Activated naive CD4-positive, alpha-beta T cell treated with anti-CD3 and anti-CD28 coated beads for 36 hours (primary cell): ENCODE results near the gene TMEM140. TPM values are rescaled to one million over a fixed set of nuclear protein-coding genes. Genes with fewer than 3 reads are reported as not detected.

Experiments
- CTCF ChIA-PET: fragments of 350-600 bp; sonication (Branson Sonifier 250); formaldehyde crosslinking; loops from one replicate; lab custom pipeline; 2021; ENCODE audit warnings: antibody characterized with exemption; lab: Charles Lee
- DNase-seq: peaks from one replicate; pipeline ENCODE4 v3.0.0-alpha.2; 2020
- H3K27ac Mint-ChIP-seq: one replicate; pipeline ENCODE4 v1.8.0; 2021; ENCODE audit warnings: mild to moderate bottlenecking, mixed read lengths
- H3K27me3 Mint-ChIP-seq: one replicate; pipeline ENCODE4 v1.8.0; 2021; ENCODE audit warnings: low read depth, mixed read lengths
- H3K36me3 Mint-ChIP-seq: one replicate; pipeline ENCODE4 v1.8.0; 2021; ENCODE audit warnings: low read depth, mixed read lengths
- H3K4me1 Mint-ChIP-seq: one replicate; pipeline ENCODE4 v1.8.0; 2021; ENCODE audit warnings: low read depth, mixed read lengths
- H3K4me3 Mint-ChIP-seq: one replicate; pipeline ENCODE4 v1.8.0; 2021; ENCODE audit warnings: mild to moderate bottlenecking, moderate library complexity, mixed read lengths
- H3K9me3 Mint-ChIP-seq: one replicate; pipeline ENCODE4 v1.8.0; 2021; ENCODE audit warnings: mixed read lengths
- intact Hi-C: fragments of 100-400 bp; cut with micrococcal nuclease; formaldehyde crosslinking; loops from one replicate; pipeline ENCODE4 v1.15.1; 2023
- total RNA-seq, 2 experiments: library from RNA; stranded (reverse); gene quantifications; one replicate each; pipeline ENCODE4 v1.2.3, GENCODE V29; 2021

Gene TMEM140
- total RNA-seq, 2 experiments from 2014 or later, result 8.1 to 9.2 TPM

DNA sequence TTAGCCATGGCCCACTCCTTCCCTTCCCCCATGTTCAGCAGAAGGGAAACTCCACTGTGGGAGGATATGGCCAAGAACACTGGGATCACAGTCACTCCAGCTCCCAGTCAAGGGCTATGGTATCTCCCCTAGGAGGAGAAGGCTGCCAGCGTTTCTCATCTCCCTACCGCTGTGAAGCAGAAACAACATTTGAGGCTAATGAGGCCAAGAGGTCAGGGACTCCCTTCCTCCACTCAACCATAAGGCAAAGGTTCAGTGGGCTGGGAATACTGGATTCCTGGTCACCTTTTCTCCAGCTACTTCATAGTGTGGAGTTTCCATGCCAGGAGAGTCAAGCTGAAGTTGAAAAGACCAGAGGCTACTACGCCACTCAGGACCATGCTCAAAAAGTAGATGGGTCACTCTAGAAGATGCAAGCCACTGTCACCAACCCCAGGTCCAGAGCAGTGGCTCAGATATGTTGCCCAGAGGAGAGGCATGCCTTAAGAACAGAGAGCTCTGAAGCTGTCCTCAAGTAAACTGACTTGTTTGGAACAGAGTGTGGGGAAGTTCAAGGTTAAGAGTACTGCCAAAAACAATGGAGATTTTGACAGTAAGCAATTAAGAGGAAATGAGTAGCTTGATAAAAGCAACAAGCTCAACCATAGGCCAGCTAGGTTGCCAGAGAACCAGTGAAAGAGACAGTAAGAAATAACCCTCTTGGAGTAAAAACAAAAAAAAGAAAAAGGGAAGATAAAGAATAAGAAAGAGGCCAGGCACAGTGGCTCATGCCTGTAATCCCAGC is 3.8 kb upstream of the TMEM140 start:
- CTCF ChIA-PET, result interaction anchor here (0.9 to 9.8 kb wide), 2 partner anchors 25 to 158 kb away, joined by 3 to 61 read pairs; partner anchors contain the start of genes AGBL3 and CYREN
- Mint-ChIP-seq H3K27me3 (no peaks in the 10 kb centered on the region), H3K4me3 (no peak overlapping the region), H3K27ac (no peak overlapping the region), H3K4me1 (peaks cover 24% of the 10 kb centered on the region), H3K36me3 (peaks cover 6% of the 10 kb centered on the region), H3K9me3 (peaks cover 4% of the 10 kb centered on the region)
- intact Hi-C loops, result no loop called here
- DNase-seq, result no peak

DNA sequence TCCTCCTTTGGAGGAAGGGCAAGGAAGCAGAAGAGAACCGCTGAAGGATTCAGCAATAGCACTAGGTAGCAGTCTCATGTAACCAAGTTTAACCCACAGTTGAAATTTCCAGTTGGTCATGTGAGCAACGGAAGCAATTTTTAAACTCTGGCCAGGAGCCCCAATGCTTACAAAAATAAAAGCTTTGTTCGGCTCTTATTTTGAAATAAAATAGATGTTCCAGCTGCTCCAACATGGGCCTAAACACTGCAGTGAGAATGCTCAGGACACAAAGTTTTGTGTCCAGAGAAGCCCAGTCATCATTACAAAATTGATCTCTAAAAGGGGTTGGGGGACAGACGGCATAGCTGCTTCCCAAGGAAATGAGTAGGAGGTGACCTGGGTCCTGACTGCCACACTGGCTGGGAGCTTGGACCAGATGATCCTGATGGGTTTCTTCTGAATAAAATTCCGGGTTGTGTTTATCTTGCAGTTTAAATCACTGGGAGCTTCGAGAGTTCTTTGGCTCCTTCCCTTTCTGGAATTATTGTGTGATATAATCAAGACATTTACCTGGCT is 452 bp upstream of the TMEM140 start:
- CTCF ChIA-PET, result interaction anchor here (0.6 to 9.8 kb wide), 4 partner anchors 10 to 499 kb away, joined by 4 to 61 read pairs (median 14); partner anchors contain the start of gene CYREN
- peak overlapping the region; percentile 91 for H3K27ac Mint-ChIP-seq
- peak; percentile 41 for DNase-seq
- no peaks in the 10 kb centered on the region for H3K9me3 Mint-ChIP-seq
- peak overlapping the region; percentile 81 for H3K4me3 Mint-ChIP-seq
- no peaks in the 10 kb centered on the region for H3K27me3 Mint-ChIP-seq
- H3K36me3 Mint-ChIP-seq, result peaks cover 17% of the 10 kb centered on the region
- intact Hi-C loops, result loop anchor here (1.0 to 5.0 kb wide), 10 partner anchors 154 to 885 kb away; partner anchors contain the start of genes AKR1B1, BPGM, CNOT4 and NUP205
- H3K4me1 Mint-ChIP-seq, result peaks cover 49% of the 10 kb centered on the region

DNA sequence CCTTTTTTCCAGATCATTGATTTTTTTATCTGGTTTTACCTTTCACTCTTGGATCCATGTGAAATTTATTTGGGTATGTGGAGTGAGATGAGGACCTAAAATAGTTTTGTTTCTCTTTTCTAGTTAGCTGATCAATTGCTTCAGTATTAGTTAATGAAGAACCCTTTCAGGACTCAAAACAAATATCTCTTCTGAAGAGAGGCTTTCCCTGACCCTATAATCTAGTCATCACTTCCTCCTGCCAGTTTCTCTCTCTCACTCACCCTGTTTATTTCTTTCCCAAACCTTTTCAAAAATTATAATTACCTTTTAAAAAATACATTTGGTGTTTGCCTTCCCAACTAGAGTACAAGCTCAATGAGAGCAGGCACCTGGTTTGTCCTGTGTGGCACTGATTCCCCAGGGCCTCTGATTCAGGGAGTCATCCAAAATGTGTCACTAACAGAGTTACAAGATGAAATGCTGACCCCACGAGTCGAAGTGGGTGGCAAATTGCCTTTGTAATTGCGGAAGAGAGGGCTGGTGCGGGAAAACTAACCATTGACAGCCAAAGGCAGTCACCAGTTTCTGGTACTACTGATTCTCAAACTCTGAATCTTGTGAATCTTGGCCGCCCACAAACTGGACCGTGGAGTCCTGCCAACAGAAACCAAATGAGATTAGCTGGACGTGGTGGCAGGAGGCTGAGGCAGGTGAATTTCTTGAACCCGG is 2.4 kb downstream of the TMEM140 start:
- peaks cover 42% of the 10 kb centered on the region for H3K36me3 Mint-ChIP-seq
- peaks cover 22% of the 10 kb centered on the region for H3K9me3 Mint-ChIP-seq
- CTCF ChIA-PET, result interaction anchor here (9.8 kb wide), 1 partner anchor 19 kb away, joined by 61 read pairs; the partner anchor contains the start of gene CYREN
- H3K27me3 Mint-ChIP-seq, result no peaks in the 10 kb centered on the region
- intact Hi-C loops, result no loop called here
- H3K4me3 Mint-ChIP-seq, result peak overlapping the region; percentile 27
- peaks cover 55% of the 10 kb centered on the region for H3K4me1 Mint-ChIP-seq
- DNase-seq, result no peak
- no peak overlapping the region for H3K27ac Mint-ChIP-seq

DNA sequence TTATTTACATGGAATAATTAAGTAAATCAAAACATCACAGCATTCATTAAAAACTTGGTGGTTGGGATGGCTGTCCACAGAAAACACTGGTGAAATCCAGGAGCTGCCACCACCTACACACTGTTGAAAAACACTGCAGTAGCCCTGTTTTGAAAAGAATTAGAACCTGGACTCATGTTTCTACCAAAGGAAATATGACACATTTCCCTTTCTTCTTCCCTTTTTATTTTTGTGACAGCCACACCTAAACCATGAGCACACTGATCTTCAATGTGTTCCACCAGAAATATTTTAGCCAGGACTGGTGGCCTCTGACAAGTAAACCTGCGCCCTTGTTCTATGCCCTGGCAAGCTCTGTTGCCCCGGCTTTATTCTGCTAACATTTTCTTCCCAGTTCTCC is 3.3 kb downstream of the TMEM140 start:
- CTCF ChIA-PET, result interaction anchor here (9.8 kb wide), 1 partner anchor 18 kb away, joined by 61 read pairs; the partner anchor contains the start of gene CYREN
- intact Hi-C loops, result no loop called here
- DNase-seq, result no peak
- Mint-ChIP-seq H3K27ac (no peak overlapping the region), H3K27me3 (no peaks in the 10 kb centered on the region), H3K9me3 (peaks cover 29% of the 10 kb centered on the region), H3K36me3 (peaks cover 51% of the 10 kb centered on the region), H3K4me1 (peaks cover 49% of the 10 kb centered on the region), H3K4me3 (no peak overlapping the region)

DNA sequence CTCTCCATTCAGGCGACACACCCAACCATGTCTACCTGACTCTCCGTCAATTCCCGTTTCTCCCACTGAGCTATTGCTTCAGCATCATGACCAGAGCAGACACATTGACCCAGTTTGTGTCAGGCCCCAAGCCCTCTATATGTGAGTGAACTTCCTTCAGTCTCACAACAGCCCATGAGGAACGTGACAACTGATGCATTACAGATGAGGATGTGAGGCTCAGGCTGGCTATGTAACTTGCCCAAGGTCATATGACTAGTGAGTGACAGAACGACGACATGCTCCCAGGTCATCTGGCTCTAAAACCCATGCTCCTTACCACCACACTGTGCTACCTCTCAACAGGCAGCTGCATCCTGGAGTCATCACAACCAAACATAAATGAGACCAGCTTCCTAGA is 3.7 kb downstream of the TMEM140 start:
- DNase-seq, result no peak
- H3K4me1 Mint-ChIP-seq, result peaks cover 45% of the 10 kb centered on the region
- no peaks in the 10 kb centered on the region for H3K27me3 Mint-ChIP-seq
- no peak overlapping the region for H3K4me3 Mint-ChIP-seq
- CTCF ChIA-PET, result interaction anchor here (9.8 kb wide), 1 partner anchor 18 kb away, joined by 61 read pairs; the partner anchor contains the start of gene CYREN
- intact Hi-C loops, result no loop called here
- peaks cover 55% of the 10 kb centered on the region for H3K36me3 Mint-ChIP-seq
- no peak overlapping the region for H3K27ac Mint-ChIP-seq
- peaks cover 33% of the 10 kb centered on the region for H3K9me3 Mint-ChIP-seq

DNA sequence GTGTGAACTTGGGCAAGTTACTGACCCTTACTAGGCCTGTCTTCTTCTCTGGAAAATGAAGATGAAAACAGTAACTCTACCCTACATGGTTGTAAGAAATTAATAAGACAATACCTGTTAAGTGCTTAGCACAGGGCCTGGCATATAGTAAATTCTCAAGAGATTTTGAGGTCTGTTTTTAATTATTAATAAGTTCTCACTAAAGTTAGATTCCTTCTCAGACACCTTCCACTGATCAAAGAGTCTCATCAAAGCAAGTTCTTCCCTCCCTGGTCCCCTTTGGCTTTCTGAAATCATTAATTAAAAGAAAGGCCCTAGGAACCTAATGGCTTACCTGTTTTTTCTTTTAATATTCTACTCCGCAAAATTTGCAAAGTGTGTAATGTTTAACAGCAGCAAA is 4.6 kb downstream of the TMEM140 start:
- H3K36me3 Mint-ChIP-seq, result peaks cover 64% of the 10 kb centered on the region
- no peaks in the 10 kb centered on the region for H3K27me3 Mint-ChIP-seq
- intact Hi-C loops, result no loop called here
- no peak overlapping the region for H3K27ac Mint-ChIP-seq
- peaks cover 42% of the 10 kb centered on the region for H3K4me1 Mint-ChIP-seq
- peaks cover 40% of the 10 kb centered on the region for H3K9me3 Mint-ChIP-seq
- CTCF ChIA-PET, result no interaction called here
- no peak overlapping the region for H3K4me3 Mint-ChIP-seq
- no peak for DNase-seq

DNA sequence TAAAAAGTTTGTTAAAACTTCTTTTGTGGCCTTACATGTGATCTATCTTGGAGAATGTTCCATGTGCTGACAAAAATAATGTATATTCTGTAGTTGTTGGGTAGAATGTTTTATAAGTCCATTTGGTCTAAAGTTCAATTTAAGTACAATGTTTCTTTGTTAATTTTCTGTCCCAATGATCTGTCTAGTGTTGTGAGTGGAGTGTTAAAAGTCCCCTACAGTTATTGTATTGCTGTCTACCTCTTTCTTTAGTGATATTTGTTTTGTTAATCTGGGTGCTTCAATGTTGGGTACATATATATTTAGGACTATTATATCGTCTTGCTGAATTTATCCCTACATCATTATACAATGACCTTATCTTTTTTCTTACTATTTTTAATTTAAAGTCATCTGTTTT is 6.9 kb downstream of the TMEM140 start:
- CTCF ChIA-PET, result no interaction called here
- peaks cover 41% of the 10 kb centered on the region for H3K4me1 Mint-ChIP-seq
- no peak for DNase-seq
- peaks cover 40% of the 10 kb centered on the region for H3K9me3 Mint-ChIP-seq
- intact Hi-C loops, result no loop called here
- no peak overlapping the region for H3K4me3 Mint-ChIP-seq
- H3K27ac Mint-ChIP-seq, result no peak overlapping the region
- H3K36me3 Mint-ChIP-seq, result peaks cover 73% of the 10 kb centered on the region
- no peaks in the 10 kb centered on the region for H3K27me3 Mint-ChIP-seq

DNA sequence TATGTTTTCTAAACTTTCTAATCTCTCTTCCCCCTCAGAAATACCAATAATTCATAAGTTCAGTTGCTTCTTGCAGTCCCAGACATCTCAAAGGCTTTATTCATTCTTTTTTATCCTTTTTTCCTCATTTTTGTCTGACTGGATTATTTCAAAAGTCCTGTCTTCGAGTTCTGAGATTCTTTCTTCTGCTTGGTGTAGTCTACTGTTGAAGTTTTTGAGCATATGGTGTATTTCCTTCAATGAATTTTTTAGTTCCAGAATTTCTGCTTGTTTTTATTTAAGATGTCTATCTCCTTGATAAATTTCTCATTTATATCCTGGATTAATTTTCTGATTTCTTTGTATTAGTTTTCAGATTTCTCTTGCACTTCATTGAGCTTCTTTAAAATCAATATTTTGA is 8.4 kb downstream of the TMEM140 start:
- no peak for DNase-seq
- Mint-ChIP-seq H3K27ac (no peak overlapping the region), H3K36me3 (peaks cover 74% of the 10 kb centered on the region), H3K27me3 (no peaks in the 10 kb centered on the region), H3K4me3 (no peak overlapping the region), H3K4me1 (peaks cover 41% of the 10 kb centered on the region), H3K9me3 (peaks cover 40% of the 10 kb centered on the region)
- intact Hi-C loops, result no loop called here
- CTCF ChIA-PET, result interaction anchor here (0.7 kb wide), 1 partner anchor 724 kb away, joined by 3 read pairs; no protein-coding TSS in a partner anchor

DNA sequence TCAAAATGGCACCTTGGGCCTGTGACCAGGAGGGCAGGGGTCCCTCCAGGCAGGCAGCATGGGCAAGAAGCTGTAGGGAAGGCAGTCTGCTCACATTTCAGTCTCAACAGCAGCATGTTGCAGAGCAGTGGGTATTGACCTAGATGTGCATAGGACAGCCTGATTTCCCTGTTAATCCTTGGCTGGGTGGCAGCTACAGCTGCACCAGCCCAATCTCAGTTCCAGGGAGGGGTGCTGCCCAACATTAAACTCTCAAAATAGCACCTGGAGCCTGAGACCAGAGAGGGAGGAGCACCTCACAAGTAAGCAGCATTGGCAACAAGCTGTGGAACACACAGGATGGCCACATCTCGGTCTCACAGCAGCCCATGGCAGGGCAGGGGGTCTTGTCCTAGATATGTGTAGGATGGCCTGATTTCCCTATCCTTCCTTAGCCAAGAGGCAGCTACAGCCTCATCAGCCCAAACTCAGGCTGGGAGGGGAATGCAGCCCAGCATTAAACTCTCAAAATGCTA is 10.3 kb downstream of the TMEM140 start:
- CTCF ChIA-PET, result interaction anchor here (5.9 kb wide), 1 partner anchor 10 kb away, joined by 23 read pairs; the partner anchor contains the start of gene TMEM140
- no peak for DNase-seq
- Mint-ChIP-seq H3K27ac (no peak overlapping the region), H3K4me3 (no peak overlapping the region), H3K36me3 (peaks cover 79% of the 10 kb centered on the region), H3K9me3 (peaks cover 47% of the 10 kb centered on the region), H3K27me3 (no peaks in the 10 kb centered on the region), H3K4me1 (peaks cover 44% of the 10 kb centered on the region)
- intact Hi-C loops, result no loop called here

DNA sequence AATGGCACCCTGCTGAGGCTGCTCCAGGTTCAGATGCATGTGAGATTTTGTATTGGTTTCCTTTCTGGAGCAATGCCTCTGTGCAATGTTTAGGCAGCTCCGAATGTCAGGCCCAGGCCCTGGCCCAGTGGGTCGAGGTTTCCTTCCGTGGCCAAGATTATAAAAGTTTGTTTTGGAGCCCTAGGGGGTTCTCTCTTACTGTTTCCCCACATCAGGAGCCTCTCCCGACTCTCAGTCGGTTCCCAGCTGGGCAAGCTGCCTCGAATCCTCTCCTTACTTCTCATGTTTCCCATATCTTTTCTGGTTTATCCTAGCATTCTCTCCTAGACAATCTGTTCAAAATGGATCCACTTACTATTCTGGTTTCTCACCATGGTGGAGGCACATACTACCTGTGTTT is 11.0 kb downstream of the TMEM140 start:
- no peak for DNase-seq
- no peak overlapping the region for H3K4me3 Mint-ChIP-seq
- H3K27ac Mint-ChIP-seq, result peak overlapping the region; percentile 90
- peaks cover 41% of the 10 kb centered on the region for H3K4me1 Mint-ChIP-seq
- H3K9me3 Mint-ChIP-seq, result peaks cover 43% of the 10 kb centered on the region
- intact Hi-C loops, result no loop called here
- CTCF ChIA-PET, result interaction anchor here (0.9 to 5.9 kb wide), 2 partner anchors 11 to 173 kb away, joined by 3 to 23 read pairs; partner anchors contain the start of genes AGBL3 and TMEM140
- peaks cover 75% of the 10 kb centered on the region for H3K36me3 Mint-ChIP-seq
- no peaks in the 10 kb centered on the region for H3K27me3 Mint-ChIP-seq

DNA sequence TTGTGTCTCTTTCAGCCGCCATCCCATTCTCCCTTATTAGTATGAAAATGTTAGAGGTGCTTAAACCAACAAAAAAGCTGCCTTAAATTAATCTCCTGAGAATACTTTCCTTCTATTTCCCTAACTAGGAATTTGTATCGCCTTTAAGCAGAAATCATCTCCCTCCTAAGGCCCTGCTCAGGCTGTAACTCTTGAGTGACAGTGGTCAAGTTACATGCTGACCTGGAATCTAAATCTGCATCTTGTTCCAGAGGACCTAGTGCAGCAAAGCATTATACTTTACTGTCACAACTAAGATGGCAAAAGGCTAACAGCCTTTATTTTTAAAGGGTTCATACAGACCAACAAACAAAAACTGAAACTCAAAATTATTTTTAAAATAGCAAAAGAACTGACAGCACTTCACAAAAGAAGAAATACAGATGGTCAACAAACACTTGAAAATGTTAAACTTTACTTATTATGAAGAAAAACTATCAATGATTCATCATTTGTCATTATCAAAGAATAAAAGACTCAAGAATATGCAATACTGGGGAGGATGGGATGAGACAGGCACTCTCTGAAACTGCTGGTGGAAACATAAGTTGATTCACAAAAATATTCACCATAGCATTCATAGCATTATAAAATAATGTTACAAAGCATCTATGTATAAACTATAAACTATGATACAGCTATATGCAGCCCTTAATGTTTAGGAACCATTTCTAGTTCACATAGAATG is 11.7 kb downstream of the TMEM140 start:
- no peaks in the 10 kb centered on the region for H3K27me3 Mint-ChIP-seq
- DNase-seq, result no peak

More for the DNA sequence above, 11.7 kb downstream of the TMEM140 start:
- Mint-ChIP-seq H3K27ac (peak overlapping the region; percentile 90), H3K36me3 (peaks cover 74% of the 10 kb centered on the region), H3K9me3 (peaks cover 37% of the 10 kb centered on the region), H3K4me3 (no peak overlapping the region), H3K4me1 (peaks cover 37% of the 10 kb centered on the region)
- intact Hi-C loops, result loop anchor here (1.0 to 5.0 kb wide), 3 partner anchors 10 to 702 kb away; partner anchors contain the start of genes AKR1B1 and TMEM140
- CTCF ChIA-PET, result interaction anchor here (0.6 to 5.9 kb wide), 4 partner anchors 10 to 173 kb away, joined by 3 to 23 read pairs (median 8); partner anchors contain the start of genes AGBL3 and TMEM140
